NCI-H2196 treated with DMSO at 0.1 percent for 48 hours (cell line): ENCODE results near the gene CKAP2L.
"Not testable (repeated sequence)": the region's sequence is repeated elsewhere in the genome, so short reads cannot be mapped to it uniquely, and the experiment has no call there.

ENCODE experiments used
- DNase-seq: peaks from one replicate; lab custom pipeline; 2025; ENCODE audit not compliant: unreplicated experiment; lab: John Stamatoyannopoulos, UW

CKAP2L gene

DNA sequence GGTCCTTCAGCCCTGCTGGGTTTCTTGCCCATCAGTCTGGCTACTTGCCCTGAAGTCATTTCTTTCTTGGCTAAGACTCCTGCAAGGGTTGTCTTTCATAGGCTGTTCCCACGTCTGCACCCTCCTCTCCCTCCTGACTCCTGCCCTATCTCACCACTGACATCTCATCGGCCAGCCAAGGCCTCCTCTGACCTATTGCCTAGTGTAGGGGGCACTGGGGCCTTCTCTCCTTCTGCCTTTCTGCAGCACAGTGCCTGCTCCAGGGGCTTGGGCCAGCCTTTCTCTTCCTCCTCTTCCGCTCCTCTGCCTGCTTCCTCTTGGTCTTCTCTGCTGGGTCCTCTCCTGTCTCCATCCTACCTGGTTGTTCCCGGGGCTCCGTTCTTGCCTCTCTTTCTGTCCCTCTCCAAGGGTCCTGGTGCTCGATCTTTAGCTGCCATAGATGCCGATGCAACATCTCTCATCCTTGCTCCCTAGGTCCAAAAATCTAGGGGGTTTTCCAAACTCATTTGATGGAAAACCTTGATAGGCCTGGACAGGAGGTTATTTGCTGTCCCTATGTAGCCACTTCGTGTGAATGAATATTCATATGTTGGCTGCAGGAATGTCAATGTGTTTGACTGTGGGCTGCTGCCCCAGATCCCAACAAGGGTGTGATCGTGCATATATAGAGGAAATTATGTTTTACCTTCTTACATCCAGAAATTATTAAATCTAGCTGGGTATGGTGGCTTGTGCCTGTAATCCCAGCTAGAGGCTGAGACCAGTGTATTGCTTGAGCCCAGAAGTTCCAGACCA, 53.3 kb downstream of the CKAP2L start:
- no peak for DNase-seq

DNA sequence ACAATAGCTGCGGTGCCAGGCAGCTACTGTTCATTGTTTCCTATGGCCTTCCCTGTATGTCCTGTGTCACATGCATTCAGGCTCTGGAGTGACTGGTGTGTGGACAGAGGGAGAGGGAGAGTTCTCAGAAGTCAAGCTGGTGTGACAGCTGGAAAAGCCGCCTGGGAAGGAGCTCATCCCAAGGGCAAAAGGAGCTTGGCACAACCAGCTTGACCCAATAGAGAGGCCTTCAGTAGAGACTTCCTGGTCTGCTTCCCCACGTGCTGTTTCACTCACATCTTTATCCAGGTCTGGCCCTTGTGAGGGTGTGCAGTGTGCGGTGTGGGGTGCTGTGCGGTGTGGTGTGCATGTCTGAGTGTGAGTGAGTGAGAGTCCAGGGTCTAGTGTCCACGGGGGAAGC, 54.7 kb downstream of the CKAP2L start:
- DNase-seq: no peak

DNA sequence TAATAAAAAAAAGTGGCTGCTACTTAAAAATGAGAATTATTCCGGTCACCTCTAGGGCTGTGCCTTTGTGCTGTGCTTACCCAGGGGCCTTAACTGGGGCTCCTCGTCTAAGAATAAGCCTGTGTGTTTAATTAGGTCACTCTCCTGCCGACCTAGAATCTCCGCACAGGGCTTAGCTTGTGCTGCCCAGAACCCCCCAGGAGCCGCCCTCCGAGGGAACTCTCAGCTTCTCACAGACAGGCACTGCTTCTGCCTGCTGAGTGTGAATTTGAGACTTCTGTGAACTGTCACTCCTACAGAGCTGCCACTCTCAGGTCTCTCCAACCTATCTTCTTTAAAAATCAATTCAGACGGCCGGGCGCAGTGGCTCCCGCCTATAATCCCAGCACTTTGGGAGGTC, 55.4 kb downstream of the CKAP2L start:
- no peak for DNase-seq

DNA sequence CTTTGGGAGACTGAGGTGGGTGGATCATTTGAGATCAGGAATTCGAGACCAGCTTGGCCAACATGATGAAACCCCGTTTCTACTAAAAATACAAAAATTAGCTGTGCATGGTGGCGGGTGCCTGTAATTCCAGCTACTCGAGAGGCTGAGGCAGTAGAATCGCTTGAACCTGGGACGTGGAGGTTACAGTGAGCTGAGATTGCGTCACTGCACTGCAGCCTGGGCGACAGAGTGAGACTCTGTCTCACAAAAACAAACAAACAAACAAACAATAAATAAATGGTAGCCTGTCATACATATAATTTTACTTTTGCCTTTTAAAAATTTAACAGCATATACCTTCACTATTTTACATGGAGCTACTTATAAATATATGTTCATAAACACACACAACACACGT, 57.5 kb downstream of the CKAP2L start:
- DNase-seq: not testable (repeated sequence)

DNA sequence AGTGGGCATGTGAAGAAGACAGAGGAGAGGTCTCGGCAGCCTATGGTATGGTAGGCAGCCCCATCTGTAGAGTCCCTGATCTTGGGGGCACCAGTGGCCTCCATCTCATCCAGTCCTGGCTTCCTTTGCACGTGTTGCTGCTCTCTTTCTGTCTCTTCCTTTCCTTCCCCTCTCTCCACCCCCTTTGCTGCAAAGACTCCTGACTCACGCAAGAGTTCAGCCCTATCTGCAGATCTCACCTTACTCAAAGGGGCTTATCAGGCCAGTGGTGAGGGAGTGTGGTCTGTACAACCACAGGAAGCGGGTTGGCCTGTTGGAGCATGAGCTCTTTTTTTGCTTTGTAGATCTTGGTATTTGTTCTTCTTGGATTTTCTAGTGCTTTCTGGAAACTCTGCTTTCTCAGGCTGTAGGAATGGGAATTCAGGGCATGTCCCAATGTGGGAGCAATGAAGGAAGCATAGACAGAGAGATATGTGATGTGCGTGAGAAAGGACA, 58.2 kb downstream of the CKAP2L start:
- no peak for DNase-seq

GRCh38 chr2:112705575-112705974, 58.8 kb downstream of the CKAP2L start:
- no peak for DNase-seq

DNA sequence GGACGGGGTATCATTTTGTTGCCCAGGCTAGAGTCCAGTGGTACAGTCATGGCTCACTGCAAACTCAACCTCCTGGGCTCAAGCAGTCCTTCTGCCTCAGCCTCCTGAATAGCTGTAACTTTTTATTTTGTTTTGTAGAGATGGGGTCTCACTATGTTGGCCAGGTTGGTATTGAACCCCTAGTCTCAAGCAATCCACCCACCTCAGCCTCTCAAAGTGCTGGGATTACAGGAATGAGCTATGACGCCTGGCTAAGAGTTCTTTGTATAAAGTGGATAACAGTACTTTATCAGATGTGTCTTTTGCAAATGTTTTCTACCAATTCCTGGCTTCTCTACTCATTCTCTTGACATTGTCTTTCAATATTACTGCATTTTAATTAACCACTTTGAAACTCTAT, 60.7 kb downstream of the CKAP2L start:
- no peak for DNase-seq

- no peak for DNase-seq
Measured at GRCh38 chr2:112701052-112701451, 63.4 kb downstream of the CKAP2L start.

DNA sequence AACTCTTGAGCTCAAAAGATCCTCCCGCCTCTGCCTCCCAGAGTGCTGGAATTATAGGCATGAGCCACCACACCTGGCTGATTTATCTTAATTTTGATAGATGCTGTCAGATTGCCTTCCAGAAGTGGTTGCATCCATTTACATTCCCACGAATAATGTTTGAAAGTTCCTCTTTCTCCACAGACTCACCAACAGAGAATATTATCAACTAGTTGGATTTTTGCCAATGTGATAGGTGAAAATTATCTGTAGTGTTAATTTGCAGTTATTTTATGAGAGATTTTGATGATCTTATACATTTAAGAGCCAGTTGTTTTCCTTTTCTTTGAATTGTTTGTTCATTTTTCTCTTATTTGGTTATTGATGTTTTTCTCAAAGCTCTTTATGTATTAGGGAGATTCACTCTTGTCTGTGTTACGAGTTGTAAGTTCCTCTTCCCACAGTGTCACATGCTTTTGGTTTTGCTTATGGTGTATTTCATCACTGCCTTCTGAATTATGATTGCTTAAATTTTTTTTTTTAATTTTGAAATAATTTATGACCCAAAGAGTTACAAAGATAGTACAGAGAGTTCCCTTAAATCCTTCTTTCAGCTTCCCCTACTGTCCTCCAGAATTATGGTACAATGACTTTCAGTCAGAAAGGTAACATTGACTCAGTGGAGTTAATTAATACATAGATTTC, 64.3 kb downstream of the CKAP2L start:
- no peak for DNase-seq

GRCh38 chr2:112698834-112699515, 65.4 kb downstream of the CKAP2L start:
- DNase-seq: no peak

DNA sequence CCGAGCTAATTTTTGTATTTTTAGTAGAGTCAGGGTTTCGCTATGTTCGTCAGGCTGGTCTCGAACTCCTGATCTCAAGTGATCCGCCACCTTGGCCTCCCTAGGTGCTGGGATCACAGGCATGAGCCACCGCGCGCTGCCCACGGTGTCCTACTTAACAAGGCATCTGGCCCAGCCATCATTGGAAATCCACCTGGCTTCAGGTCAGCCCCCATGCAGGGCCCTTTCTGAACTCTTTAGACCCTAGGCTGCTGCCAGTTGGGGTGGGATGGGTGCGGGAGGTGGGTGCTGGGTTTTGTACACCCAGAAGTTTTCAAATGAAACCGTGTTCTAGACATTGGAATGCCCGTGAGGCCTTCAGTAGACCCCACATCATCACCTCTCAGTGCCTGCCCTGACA, 70.2 kb downstream of the CKAP2L start:
- DNase-seq: no peak

DNA sequence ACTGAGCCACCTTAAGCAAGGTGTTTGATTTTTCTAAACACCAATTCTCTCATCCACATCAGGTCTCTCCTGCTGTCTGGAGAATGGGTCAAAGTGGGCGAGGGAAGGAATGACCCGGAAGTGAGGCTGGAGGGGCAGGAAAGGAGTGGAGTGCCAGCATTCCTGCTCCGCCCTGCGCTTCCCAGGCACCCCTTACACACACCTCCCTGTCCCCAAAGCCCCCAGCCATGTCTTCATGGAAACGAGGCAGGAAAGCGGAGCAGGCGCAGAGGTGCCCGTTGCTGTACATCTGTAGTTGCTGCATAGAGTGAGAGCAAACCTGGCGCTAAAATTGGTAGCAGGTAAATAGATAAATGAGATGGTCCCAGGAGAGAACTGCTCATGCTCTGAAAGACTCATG, 70.8 kb downstream of the CKAP2L start:
- DNase-seq: no peak

GRCh38 chr2:112692918-112693317, 71.5 kb downstream of the CKAP2L start:
- DNase-seq: no peak

GRCh38 chr2:112692495-112692911, 71.9 kb downstream of the CKAP2L start:
- peak; percentile 93 for DNase-seq

- no peak for DNase-seq
Measured at GRCh38 chr2:112691881-112692281, 72.5 kb downstream of the CKAP2L start.

- DNase-seq: peak; percentile 39
Measured at GRCh38 chr2:112690853-112691401, 73.5 kb downstream of the CKAP2L start.

GRCh38 chr2:112688086-112688880, 76.1 kb downstream of the CKAP2L start:
- DNase-seq: no peak

DNA sequence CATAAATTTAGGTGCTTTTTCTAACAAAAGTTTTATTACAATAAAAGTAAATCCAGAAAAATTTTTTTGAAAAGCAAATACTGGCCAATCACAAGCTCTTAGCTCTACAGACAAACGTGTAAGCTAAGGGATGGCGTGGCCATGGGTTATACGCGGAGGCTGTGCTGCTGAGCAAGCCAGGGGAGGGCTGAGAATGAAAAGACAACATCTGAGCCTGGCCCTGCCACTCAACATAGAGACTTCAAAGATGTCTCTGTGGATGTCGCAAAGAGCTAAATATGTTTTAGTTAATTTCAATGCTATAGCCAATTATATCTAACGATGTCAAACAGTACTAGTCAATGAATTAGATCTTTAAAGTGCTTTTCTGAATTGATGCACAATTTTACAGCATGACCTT, 76.9 kb downstream of the CKAP2L start:
- DNase-seq: no peak
